Central memory CD4-positive, alpha-beta T cell (primary cell): ENCODE data around the gene FXYD3.
"Not testable (repeated sequence)": the region's sequence is repeated elsewhere in the genome, so short reads cannot be mapped to it uniquely, and the experiment has no call there.

Source experiments
- DNase-seq: peaks from one replicate; pipeline ENCODE4 v3.0.0; 2022

FXYD3 gene

GRCh38 chr19:35125749-35126623 lies 10.4 kb downstream of the FXYD3 start:
- DNase-seq: no peak

GRCh38 chr19:35126624-35126959 lies 11.0 kb downstream of the FXYD3 start:
- DNase-seq: no peak

GRCh38 chr19:35127871-35128270 lies 12.2 kb downstream of the FXYD3 start:
- DNase-seq: no peak

GRCh38 chr19:35128398-35129057 lies 12.9 kb downstream of the FXYD3 start:
- no peak for DNase-seq

GRCh38 chr19:35129724-35130274 lies 14.2 kb downstream of the FXYD3 start:
- DNase-seq: not testable (repeated sequence)

GRCh38 chr19:35130761-35131720 lies 15.4 kb downstream of the FXYD3 start:
- DNase-seq: no peak

GRCh38 chr19:35132254-35132653 lies 16.6 kb downstream of the FXYD3 start:
- no peak for DNase-seq

- no peak for DNase-seq
These were observed 18.2 kb downstream of the FXYD3 start for GRCh38 chr19:35133826-35134225.

GRCh38 chr19:35134601-35135242 lies 19.1 kb downstream of the FXYD3 start, which contains the start of gene LGI4:
Gene LGI4, minus strand, starts transcription at chr19:35135059. Its CDS starts 379 bp downstream, at chr19:35134680.
- no peak for DNase-seq

- no peak for DNase-seq
These were observed 19.8 kb downstream of the FXYD3 start for GRCh38 chr19:35135389-35135909.

- no peak for DNase-seq
These were observed 20.6 kb downstream of the FXYD3 start for GRCh38 chr19:35136231-35136630.

- DNase-seq: no peak
These were observed 21.5 kb downstream of the FXYD3 start for GRCh38 chr19:35136977-35137702.

GRCh38 chr19:35138305-35138892 lies 22.8 kb downstream of the FXYD3 start, which contains the start of gene FXYD1:
Gene FXYD1, plus strand, starts transcription at chr19:35138824. Its CDS starts 1,256 bp downstream, at chr19:35140080.
- DNase-seq: no peak

- no peak for DNase-seq
These were observed 24.8 kb downstream of the FXYD3 start for GRCh38 chr19:35140207-35140961.

- peak; percentile 92 for DNase-seq
These were observed 25.6 kb downstream of the FXYD3 start for GRCh38 chr19:35140962-35141836.

- DNase-seq: no peak
These were observed 26.4 kb downstream of the FXYD3 start for GRCh38 chr19:35141837-35142605.

- peak; percentile 65 for DNase-seq
These were observed 27.1 kb downstream of the FXYD3 start for GRCh38 chr19:35142606-35143230.
